ENCODE results near the gene DYRK1A. TPM values are rescaled to one million over a fixed set of nuclear protein-coding genes. Genes with fewer than 3 reads are reported as not detected.

DYRK1A gene
- total RNA-seq, 1 donor from 2014 or later, result 83.5 TPM

GRCh38 chr21:37478794-37479193 lies 112.2 kb downstream of the DYRK1A start:
- DNase-seq (ENCODE audit: low spot score, unreplicated experiment), result no peak
- no peak for TF ChIP-seq CTCF (IDR thresholded peaks at IDR 0.05; ENCODE audit: unreplicated experiment)
- Mint-ChIP-seq H3K4me1 (ENCODE audit: low read depth) (peaks cover 7% of the 10 kb centered on the region), H3K36me3 (ENCODE audit: insufficient read depth) (peaks cover 19% of the 10 kb centered on the region), H3K27ac (no peak overlapping the region), H3K27me3 (no peaks in the 10 kb centered on the region), H3K9me3 (ENCODE audit: low read depth) (no peaks in the 10 kb centered on the region), H3K4me3 (ENCODE audit: low read depth) (no peak overlapping the region)

- H3K36me3 Mint-ChIP-seq (ENCODE audit: insufficient read depth), result peaks cover 21% of the 10 kb centered on the region
- no peaks in the 10 kb centered on the region for H3K9me3 Mint-ChIP-seq (ENCODE audit: low read depth)
- H3K27me3 Mint-ChIP-seq, result no peaks in the 10 kb centered on the region
- peaks cover 3% of the 10 kb centered on the region for H3K4me1 Mint-ChIP-seq (ENCODE audit: low read depth)
- TF ChIP-seq CTCF (IDR thresholded peaks at IDR 0.05; ENCODE audit: unreplicated experiment), result no peak
- no peak overlapping the region for H3K27ac Mint-ChIP-seq
- H3K4me3 Mint-ChIP-seq (ENCODE audit: low read depth), result no peak overlapping the region
- no peak for DNase-seq (ENCODE audit: low spot score, unreplicated experiment)
Measured at GRCh38 chr21:37483776-37484175, 117.2 kb downstream of the DYRK1A start.

DNA sequence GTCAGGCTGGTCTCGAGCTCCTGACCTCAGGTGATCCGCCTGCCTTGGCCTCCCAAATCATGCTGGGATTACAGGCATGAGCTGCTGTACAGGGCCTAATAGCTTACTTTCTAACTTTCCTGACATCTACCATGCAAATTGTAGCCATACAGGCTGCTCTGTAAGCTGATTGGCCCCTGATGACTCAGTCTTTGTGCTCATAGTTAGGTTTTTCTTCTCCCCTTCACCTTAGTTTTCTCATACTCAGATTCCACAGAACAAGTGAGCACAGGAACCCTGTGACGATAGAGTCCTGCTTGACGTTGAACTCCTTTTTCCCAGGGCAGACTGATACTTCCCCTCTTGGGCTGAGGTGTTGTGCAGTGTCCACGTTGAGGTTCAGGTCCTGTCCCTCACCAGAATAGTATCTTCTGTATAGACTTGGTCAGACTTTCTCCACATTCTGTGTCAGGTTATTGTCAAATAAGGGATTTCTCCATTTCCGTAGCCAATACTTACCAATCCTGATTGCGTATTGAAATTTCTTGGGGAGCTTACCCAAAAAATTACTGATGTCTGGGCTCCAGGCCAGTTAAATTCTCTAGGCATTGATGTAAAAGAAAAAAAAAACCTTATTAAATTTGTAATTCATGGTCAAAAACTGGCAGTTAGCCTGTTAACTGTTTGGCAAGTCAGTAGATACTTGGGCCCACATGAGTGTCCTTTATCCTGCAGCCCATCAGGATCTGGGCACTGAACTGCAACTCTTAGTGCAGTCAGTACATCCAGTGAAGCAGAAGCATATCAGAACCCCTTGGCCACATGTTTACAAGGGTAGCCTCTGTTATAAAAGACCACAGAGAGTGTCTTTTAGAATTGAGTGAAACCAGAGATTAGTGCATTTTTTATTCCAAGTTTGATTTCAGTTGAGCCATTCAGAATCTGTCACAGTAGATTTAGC lies 118.2 kb downstream of the DYRK1A start:
- no peaks in the 10 kb centered on the region for H3K9me3 Mint-ChIP-seq (ENCODE audit: low read depth)
- H3K4me3 Mint-ChIP-seq (ENCODE audit: low read depth), result no peak overlapping the region
- TF ChIP-seq CTCF (IDR thresholded peaks at IDR 0.05; ENCODE audit: unreplicated experiment), result no peak
- H3K27me3 Mint-ChIP-seq, result no peaks in the 10 kb centered on the region
- no peak for DNase-seq (ENCODE audit: low spot score, unreplicated experiment)
- no peak overlapping the region for H3K27ac Mint-ChIP-seq
- H3K36me3 Mint-ChIP-seq (ENCODE audit: insufficient read depth), result peaks cover 21% of the 10 kb centered on the region
- peaks cover 1% of the 10 kb centered on the region for H3K4me1 Mint-ChIP-seq (ENCODE audit: low read depth)

- H3K36me3 Mint-ChIP-seq (ENCODE audit: insufficient read depth), result peaks cover 19% of the 10 kb centered on the region
- peaks cover 1% of the 10 kb centered on the region for H3K4me1 Mint-ChIP-seq (ENCODE audit: low read depth)
- no peak overlapping the region for H3K4me3 Mint-ChIP-seq (ENCODE audit: low read depth)
- H3K9me3 Mint-ChIP-seq (ENCODE audit: low read depth), result no peaks in the 10 kb centered on the region
- no peak overlapping the region for H3K27ac Mint-ChIP-seq
- no peaks in the 10 kb centered on the region for H3K27me3 Mint-ChIP-seq
- DNase-seq (ENCODE audit: low spot score, unreplicated experiment), result no peak
- no peak for TF ChIP-seq CTCF (IDR thresholded peaks at IDR 0.05; ENCODE audit: unreplicated experiment)
Measured at GRCh38 chr21:37489553-37489952, 123.0 kb downstream of the DYRK1A start.

GRCh38 chr21:37490084-37490483 lies 123.5 kb downstream of the DYRK1A start:
- no peak overlapping the region for H3K4me3 Mint-ChIP-seq (ENCODE audit: low read depth)
- DNase-seq (ENCODE audit: low spot score, unreplicated experiment), result no peak
- no peak for TF ChIP-seq CTCF (IDR thresholded peaks at IDR 0.05; ENCODE audit: unreplicated experiment)
- H3K9me3 Mint-ChIP-seq (ENCODE audit: low read depth), result no peaks in the 10 kb centered on the region
- H3K4me1 Mint-ChIP-seq (ENCODE audit: low read depth), result peaks cover 1% of the 10 kb centered on the region
- no peaks in the 10 kb centered on the region for H3K27me3 Mint-ChIP-seq
- H3K27ac Mint-ChIP-seq, result no peak overlapping the region
- H3K36me3 Mint-ChIP-seq (ENCODE audit: insufficient read depth), result peaks cover 18% of the 10 kb centered on the region
